GM12878 (cell line): ENCODE measurements around the gene UBR2. TPM values are rescaled to one million over a fixed set of nuclear protein-coding genes. Genes with fewer than 3 reads are reported as not detected.

Experiments
- CEBPB ChIP-seq, 2 experiments: fragments of 150-350 bp in 1 of 2; IDR thresholded peaks; 2 replicates each; pipeline ENCODE4 v1.6.1; 2012 to 2014; ENCODE audit warnings: low read depth in 2 of 2, low read length in 2 of 2, borderline replicate concordance in 1 of 2, inconsistent platforms in 1 of 2
- CHD4 ChIP-seq: fragments of 200-600 bp; sonication (generic); IDR thresholded peaks from 2 replicates; pipeline ENCODE4 v1.6.1; 2016; ENCODE audit warnings: mild to moderate bottlenecking
- CUX1 ChIP-seq: IDR thresholded peaks from 2 replicates; pipeline ENCODE4 v1.6.1; 2012; ENCODE audit warnings: improper control_type of control experiment, low read depth, low read length; ENCODE audit not compliant: insufficient replicate concordance
- IRF4 ChIP-seq: IDR thresholded peaks from 2 replicates; pipeline ENCODE4 v1.6.1; 2011; ENCODE audit warnings: low read depth, low read length
- JUNB ChIP-seq: IDR thresholded peaks from 2 replicates; pipeline ENCODE4 v1.6.1; 2016; ENCODE audit warnings: antibody characterized with exemption, mild to moderate bottlenecking
- MEF2B ChIP-seq: fragments of 450-650 bp; IDR thresholded peaks from 2 replicates; pipeline ENCODE4 v1.6.1; 2018; ENCODE audit warnings: mild to moderate bottlenecking, moderate library complexity; ENCODE audit not compliant: partially characterized antibody, poor library complexity, severe bottlenecking
- NR2C2 ChIP-seq: IDR thresholded peaks from 2 replicates; pipeline ENCODE4 v1.6.1; 2011; ENCODE audit warnings: borderline replicate concordance, low read depth; ENCODE audit not compliant: control insufficient read depth, insufficient read length
- NR2F1 ChIP-seq: fragments of 450-650 bp; conservative IDR thresholded peaks from 2 replicates; pipeline ENCODE4 v1.6.1; 2017; ENCODE audit warnings: mild to moderate bottlenecking
- PAX8 ChIP-seq: fragments of 450-650 bp; IDR thresholded peaks from 2 replicates; pipeline ENCODE4 v1.6.1; 2017; ENCODE audit warnings: mild to moderate bottlenecking, moderate library complexity
- STAT3 ChIP-seq: IDR thresholded peaks from 2 replicates; pipeline ENCODE4 v1.6.1; 2011; ENCODE audit warnings: low read depth, low read length, improper control_type of control experiment
- SUPT20H ChIP-seq: IDR thresholded peaks from 2 replicates; pipeline ENCODE4 v1.6.1; 2011; ENCODE audit warnings: low read depth, mild to moderate bottlenecking, low read length, moderate library complexity, borderline replicate concordance; ENCODE audit not compliant: control insufficient read depth
- SUZ12 ChIP-seq: fragments of 200-600 bp; sonication (generic); IDR thresholded peaks from one replicate; pipeline ENCODE4 v1.6.1; 2018; ENCODE audit warnings: antibody characterized with exemption, mild to moderate bottlenecking; ENCODE audit not compliant: unreplicated experiment
- YY1 ChIP-seq: IDR thresholded peaks from 2 replicates; pipeline ENCODE4 v1.6.1; 2011; ENCODE audit warnings: low read depth, mild to moderate bottlenecking, low read length
- ZBTB4 ChIP-seq: fragments of 450-650 bp; formaldehyde crosslinking; IDR thresholded peaks from 2 replicates; pipeline ENCODE4 v1.4.0; 2022; ENCODE audit warnings: mild to moderate bottlenecking, moderate library complexity
- polyA plus RNA-seq, 11 experiments: library from polyadenylated mRNA; depleted of rRNA in 4 of 11; unstranded in 6 of 11; stranded (reverse) in 5 of 11; fragments of >200 nt; fragmentation: Nextera tagmentation in 4 of 11; fragmentation: Illumina TruSeq in 1 of 11; extraction: Ambion mirVana in 4 of 11; extraction: Trizol in 1 of 11; gene quantifications; 1 replicate in 1 of 11; 2 replicates in 10 of 11; pipeline versions ENCODE4 v1.2.1 to v1.2.3, GENCODE V29; 2011 to 2016; ENCODE audit warnings: inconsistent platforms in 2 of 11, missing spikeins in 2 of 11, low read depth in 1 of 11
- total RNA-seq, 4 experiments: library from RNA; depleted of rRNA in 3 of 4; stranded (reverse); fragments of >200 nt in 3 of 4; fragmentation: Illumina TruSeq in 1 of 4; extraction: Trizol in 1 of 4; gene quantifications; 2 replicates each; pipeline versions ENCODE4 v1.2.1 to v1.2.3, GENCODE V29; 2013 to 2021
- TF ChIP-seq, protein P1 (sequence below): fragments of 150-350 bp; IDR thresholded peaks from 2 replicates; pipeline ENCODE4 v1.6.1; 2016; ENCODE audit warnings: low read depth, low read length

UBR2 gene
- total and polyA plus RNA-seq, 10 of the 15 experiments (the other 5 are each of a cell fraction or from before 2014, with no cell fraction given) = 2.3 to 18.4 (median 9.6) TPM

GRCh38 chr6:42520786-42521607, 42.8 kb upstream of the UBR2 start (continued):
- TF ChIP-seq CUX1 (no peak), ZBTB4 (CRISPR knock-in tag) (no peak), NR2F1 (peak; percentile 38; the same call in 1 of the 2 replicates), MEF2B (peak; percentile 77), JUNB (peak; percentile 86), CHD4 (no peak), STAT3 (0 out of 2 replicates have a peak, but pooled peaks have one; percentile 41), SUZ12 (no peak), NR2C2 (no peak), YY1 (0 out of 2 replicates have a peak, but pooled peaks have one; percentile 5), SUPT20H (no peak), CEBPB (IDR thresholded peaks at IDR 0.05; ENCODE audit: borderline replicate concordance in 1 of 2, low read depth in 2 of 2, low read length in 2 of 2) (no peak), PAX8 (no peak), IRF4 (no peak)
- TF ChIP-seq, protein P1, sequence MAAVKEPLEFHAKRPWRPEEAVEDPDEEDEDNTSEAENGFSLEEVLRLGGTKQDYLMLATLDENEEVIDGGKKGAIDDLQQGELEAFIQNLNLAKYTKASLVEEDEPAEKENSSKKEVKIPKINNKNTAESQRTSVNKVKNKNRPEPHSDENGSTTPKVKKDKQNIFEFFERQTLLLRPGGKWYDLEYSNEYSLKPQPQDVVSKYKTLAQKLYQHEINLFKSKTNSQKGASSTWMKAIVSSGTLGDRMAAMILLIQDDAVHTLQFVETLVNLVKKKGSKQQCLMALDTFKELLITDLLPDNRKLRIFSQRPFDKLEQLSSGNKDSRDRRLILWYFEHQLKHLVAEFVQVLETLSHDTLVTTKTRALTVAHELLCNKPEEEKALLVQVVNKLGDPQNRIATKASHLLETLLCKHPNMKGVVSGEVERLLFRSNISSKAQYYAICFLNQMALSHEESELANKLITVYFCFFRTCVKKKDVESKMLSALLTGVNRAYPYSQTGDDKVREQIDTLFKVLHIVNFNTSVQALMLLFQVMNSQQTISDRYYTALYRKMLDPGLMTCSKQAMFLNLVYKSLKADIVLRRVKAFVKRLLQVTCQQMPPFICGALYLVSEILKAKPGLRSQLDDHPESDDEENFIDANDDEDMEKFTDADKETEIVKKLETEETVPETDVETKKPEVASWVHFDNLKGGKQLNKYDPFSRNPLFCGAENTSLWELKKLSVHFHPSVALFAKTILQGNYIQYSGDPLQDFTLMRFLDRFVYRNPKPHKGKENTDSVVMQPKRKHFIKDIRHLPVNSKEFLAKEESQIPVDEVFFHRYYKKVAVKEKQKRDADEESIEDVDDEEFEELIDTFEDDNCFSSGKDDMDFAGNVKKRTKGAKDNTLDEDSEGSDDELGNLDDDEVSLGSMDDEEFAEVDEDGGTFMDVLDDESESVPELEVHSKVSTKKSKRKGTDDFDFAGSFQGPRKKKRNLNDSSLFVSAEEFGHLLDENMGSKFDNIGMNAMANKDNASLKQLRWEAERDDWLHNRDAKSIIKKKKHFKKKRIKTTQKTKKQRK = no peak
